ENCODE measurements around the gene RGL1. TPM values are rescaled to one million over a fixed set of nuclear protein-coding genes. Genes with fewer than 3 reads are reported as not detected.
A peak's percentile ranks its signal among the peaks of the same experiment; 100 is the strongest.

The RGL1 gene
- total and polyA plus RNA-seq, 9 of the 15 experiments (the other 6 are each of a cell fraction or from before 2014, with no cell fraction given), result under 0.01 to 0.07 (median 0.04) TPM

- TF ChIP-seq AFF1 (IDR thresholded peaks at IDR 0.05; ENCODE audit: low read depth in 1 of 2, partially characterized antibody in 2 of 2), result no peak
Observed at GRCh38 chr1:183912265-183912886, 107.5 kb downstream of the RGL1 start (continued).

- H3K9me3 ChIP-seq (replicated peaks; ENCODE audit: control insufficient read depth, insufficient read depth, low read depth, low read length), result no peaks in the 10 kb centered on the region
- no peaks in the 10 kb centered on the region for H3K79me2 ChIP-seq (ENCODE audit: control insufficient read depth, insufficient read depth, low read length)
- no peaks in the 10 kb centered on the region for H4K20me1 ChIP-seq (replicated peaks; ENCODE audit: control insufficient read depth, insufficient read depth, low read length)
- H3K4me3 ChIP-seq, result no peak overlapping the region
- TF ChIP-seq RHOXF2B (CRISPR knock-in tag; conservative IDR thresholded peaks at IDR 0.05) (no peak), HMBOX1 (IDR thresholded peaks at IDR 0.05) (peak; percentile 36; the same call in 1 of the 2 replicates)
- H2AFZ ChIP-seq (ENCODE audit: low read depth, low read length), result no peak overlapping the region
- in situ Hi-C loops (cut with MboI) (no loop called here), intact Hi-C loops (cut with micrococcal nuclease) (loop anchor here (10.0 kb wide), 3 partner anchors 229 to 751 kb away; no protein-coding TSS in a partner anchor)
- no peaks in the 10 kb centered on the region for H3K9me1 ChIP-seq (ENCODE audit: control insufficient read depth, insufficient read depth, low read length)
- H3K27me3 ChIP-seq (ENCODE audit: control insufficient read depth in 2 of 2, insufficient read depth in 2 of 2, low read length in 2 of 2), result peaks cover 0 to 10% of the 10 kb centered on the region in 2 experiments; a peak in 2 of 5 replicates
- H3K9ac ChIP-seq (ENCODE audit: insufficient read depth in 1 of 2, low read depth in 2 of 2, low read length in 2 of 2), result no peak overlapping the region
- ATAC-seq (no peak), FAIRE-seq (no peak), DNase-seq (ENCODE audit: extremely low read depth in 1 of 4, low spot score in 3 of 4) (no peak)
- CTCF ChIA-PET (ENCODE audit: low intra/inter-chr PET ratio), result no interaction called here
- POLR2A ChIA-PET, result interaction anchor here (0.6 kb wide), 2 partner anchors 23 to 841 kb away, joined by 3 read pairs; no protein-coding TSS in a partner anchor
- no peak overlapping the region for H3K4me2 ChIP-seq (ENCODE audit: insufficient read depth, low read length)
- no peak overlapping the region for H3K27ac ChIP-seq (ENCODE audit: extremely low read depth, low read depth, low read length)
- H3K4me1 ChIP-seq (replicated peaks in 1 of 2; ENCODE audit: control insufficient read depth in 2 of 2, insufficient read depth in 2 of 2, low read length in 2 of 2), result peaks cover 0 to 5% of the 10 kb centered on the region in 2 experiments; a peak in 2 of 5 replicates
- no peaks in the 10 kb centered on the region for H3K36me3 ChIP-seq (ENCODE audit: control insufficient read depth, insufficient read depth, low read length)
- BruUV-seq (replicated peaks), result no TSS peak
- WGBS (ENCODE audit: insufficient coverage, low coverage, missing lambda C conversion rate), result 4% methylated on average over 3 of the region's 3 CpGs
Observed at GRCh38 chr1:183913567-183913993, 108.7 kb downstream of the RGL1 start.

Data from K562 (cell line).